GM18502 (cell line): ENCODE results near the gene ASPSCR1.
A peak's percentile ranks its signal among the peaks of the same experiment; 100 is the strongest.

Experiments used
- ATAC-seq: cut with Tn5 transposase; IDR thresholded peaks from one replicate; pipeline ENCODE4 v1.9.1; 2021; ENCODE audit warnings: mild to moderate bottlenecking; ENCODE audit not compliant: unreplicated experiment, poor library complexity

Gene ASPSCR1

DNA sequence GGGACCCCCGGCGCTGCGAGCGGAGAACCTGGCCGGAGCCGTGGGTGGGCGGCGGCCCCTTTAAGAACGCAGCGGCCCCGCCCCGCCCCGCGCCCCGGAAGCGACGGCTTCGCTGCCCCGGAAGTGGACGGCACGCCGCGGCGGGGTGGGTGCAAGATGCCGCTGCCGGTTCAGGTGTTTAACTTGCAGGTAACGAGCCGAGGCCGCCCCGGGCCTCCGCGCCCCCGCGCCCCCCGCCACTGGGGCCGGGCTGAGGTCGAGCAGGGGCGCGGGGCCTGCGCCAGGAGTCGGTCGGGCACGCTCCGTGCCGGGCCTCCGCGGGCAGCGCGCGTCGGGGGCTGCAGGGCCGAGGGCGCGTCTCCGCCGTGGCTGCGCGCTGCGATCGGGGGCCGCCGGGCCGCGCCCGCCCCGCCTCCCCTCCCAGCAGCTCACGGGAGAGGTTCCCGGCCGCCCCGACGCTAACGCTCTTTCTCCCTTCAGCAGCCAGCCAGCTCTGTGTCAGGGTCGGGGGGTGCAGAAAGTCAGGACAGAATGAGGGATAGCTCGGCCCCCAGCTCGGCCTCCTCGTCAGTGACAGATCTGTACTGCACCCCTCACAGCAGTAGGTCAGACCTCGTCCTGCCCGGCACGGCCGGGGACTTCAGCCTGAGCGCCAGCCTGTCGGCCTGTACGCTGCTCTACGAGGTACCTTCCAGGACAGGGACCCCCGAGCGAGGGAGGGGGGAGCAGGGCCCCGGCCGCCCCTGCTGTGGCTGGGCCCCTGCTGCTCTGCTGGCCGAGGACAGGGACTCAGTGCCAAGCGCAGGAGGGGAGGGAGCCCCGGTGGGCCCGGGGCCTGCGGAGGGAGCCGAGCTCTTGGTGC, 74.6 kb downstream of the ASPSCR1 start, which contains the start of the genes GPS1 and RFNG:
Gene GPS1 (plus strand): TSS at position 123 of the 862 bp plus-strand sequence. CDS start 34 bp downstream, at position 157.
Gene RFNG (minus strand): TSS at position 36 of the 862 bp plus-strand sequence. CDS start 45 bp downstream, outside the sequence.
- ATAC-seq, result peak; percentile 66

DNA sequence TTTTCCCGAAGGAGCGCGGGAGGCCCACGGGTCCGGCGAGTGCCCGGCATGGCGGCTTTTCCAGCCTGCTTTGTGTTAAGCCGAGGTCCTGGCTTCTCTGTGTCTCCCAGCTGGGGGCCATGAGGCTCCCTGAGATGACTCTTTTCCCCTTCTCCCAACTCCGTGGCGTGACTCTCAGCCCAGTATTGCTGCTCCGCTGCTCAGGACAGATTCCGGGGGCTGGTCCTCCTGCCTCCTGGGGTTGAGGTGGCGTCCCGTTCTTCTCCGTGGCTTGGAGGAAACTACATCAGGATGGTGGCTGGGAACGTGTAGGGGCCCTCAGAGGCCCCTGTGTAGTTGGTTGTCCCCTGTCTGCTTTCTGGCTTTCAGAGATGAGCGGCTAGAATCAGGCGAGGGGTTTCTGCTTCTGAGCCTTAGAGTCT, 75.2 kb downstream of the ASPSCR1 start:
- no peak for ATAC-seq

DNA sequence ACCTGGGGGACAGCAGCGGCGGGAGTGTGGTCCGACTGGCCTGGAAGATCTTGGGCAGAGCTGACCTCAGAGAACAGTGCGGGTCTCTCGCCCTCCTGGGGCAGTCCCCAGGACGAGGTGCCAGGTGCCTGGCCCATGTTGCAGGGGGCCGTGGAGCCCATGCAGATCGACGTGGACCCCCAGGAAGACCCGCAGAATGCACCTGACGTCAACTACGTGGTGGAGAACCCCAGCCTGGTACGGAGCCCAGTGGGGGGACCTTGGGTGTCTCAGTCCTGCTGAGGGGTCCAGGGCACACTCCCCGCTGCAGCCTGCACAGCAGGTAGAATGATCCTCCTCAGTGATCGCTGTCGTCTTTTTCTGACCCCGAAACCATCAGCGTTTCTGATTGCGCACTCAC, 75.7 kb downstream of the ASPSCR1 start:
- ATAC-seq, result no peak

DNA sequence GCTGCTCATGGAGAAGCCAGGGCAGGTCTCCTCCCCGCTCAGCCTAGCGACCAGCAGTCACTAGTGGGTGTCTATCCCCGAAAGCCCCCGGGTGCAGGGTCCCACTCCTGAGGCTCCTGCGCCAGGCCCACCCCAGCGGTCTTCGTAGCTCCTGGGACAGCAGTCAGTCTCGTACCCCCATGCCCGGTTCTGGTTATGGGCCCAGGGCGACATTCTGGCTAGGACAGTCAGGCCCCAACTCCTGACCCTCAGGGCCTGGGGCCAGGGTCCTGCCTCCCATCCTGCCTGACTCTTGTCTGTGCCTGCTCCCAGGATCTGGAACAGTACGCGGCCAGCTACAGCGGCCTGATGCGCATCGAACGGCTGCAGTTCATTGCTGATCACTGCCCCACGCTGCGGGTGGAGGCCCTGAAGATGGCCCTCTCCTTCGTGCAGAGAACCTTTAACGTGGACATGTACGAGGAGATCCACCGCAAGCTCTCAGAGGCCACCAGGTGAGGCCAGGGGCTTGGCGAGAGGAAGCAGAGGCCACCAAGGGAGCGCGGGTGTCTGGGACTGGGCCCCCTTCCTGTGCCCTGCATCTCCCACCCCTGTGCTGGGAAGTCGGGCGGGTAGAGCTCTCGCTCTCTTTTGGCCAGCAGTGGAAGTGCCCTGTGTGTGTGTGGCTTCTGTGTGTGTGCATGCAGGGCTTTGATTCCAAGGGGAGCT, 76.3 kb downstream of the ASPSCR1 start:
- no peak for ATAC-seq

DNA sequence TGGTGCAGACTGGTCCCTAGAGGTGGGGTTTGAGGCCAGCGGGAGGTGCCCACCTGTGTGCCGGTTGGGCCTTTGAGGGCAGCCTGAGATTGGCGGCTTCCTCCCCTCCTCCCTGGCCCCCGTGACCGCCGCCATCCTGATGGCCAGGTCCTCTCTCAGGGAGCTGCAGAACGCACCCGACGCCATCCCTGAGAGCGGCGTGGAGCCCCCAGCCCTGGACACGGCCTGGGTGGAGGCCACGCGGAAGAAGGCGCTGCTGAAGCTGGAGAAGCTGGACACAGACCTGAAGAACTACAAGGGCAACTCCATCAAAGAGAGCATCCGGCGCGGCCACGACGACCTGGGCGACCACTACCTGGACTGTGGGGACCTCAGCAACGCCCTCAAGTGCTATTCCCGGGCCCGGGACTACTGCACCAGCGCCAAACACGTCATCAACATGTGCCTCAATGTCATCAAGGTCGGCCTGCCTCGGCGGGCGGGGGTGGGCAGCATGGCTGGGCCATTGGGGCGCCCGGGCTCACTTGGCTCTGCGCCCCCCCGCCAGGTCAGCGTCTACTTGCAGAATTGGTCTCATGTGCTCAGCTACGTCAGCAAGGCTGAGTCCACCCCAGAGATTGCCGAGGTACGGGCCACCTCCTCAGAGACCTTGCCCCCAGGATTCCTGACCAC, 77.1 kb downstream of the ASPSCR1 start:
- no peak for ATAC-seq

DNA sequence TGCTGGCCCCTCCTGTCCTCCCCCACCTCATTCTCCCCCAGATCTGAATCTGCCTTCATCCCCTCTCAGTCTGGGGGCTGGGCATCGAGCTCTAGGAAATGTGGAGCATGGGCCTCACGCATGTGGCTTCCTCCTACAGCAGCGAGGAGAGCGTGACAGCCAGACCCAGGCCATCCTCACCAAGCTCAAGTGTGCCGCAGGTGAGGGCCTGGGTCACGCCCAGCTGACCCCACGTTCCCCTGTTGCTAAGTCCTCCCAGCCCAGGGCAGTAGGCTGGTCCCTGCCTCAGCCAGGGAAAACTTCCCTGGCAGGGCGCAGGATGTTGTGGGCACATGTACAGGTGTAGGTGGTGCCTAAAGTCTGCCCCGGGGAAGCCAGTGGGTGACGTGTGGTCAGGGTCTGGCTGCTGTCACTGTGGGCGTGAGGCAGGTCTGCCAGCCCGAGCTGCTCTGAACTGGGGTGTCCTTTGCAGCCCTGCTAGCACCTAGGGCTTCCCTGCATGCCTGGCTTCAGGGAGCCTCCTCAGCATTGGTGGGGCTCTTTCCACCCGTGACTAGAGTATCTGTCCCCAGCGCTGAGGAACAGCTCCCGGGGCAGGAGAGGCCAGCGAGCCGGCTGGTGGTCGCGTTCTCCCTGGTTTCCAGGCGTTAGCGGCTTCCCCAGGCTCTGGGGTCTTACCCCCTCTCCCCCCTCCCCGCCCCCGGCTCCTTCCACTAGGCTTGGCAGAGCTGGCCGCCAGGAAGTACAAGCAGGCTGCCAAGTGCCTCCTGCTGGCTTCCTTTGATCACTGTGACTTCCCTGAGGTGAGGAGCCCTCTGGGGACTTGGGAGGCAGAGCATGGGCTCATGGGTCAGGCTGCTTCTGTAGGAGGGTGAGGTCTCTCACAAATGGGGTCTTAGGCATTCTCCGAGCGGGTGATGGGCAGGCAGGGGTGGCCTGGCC, 77.9 kb downstream of the ASPSCR1 start:
- ATAC-seq, result no peak

DNA sequence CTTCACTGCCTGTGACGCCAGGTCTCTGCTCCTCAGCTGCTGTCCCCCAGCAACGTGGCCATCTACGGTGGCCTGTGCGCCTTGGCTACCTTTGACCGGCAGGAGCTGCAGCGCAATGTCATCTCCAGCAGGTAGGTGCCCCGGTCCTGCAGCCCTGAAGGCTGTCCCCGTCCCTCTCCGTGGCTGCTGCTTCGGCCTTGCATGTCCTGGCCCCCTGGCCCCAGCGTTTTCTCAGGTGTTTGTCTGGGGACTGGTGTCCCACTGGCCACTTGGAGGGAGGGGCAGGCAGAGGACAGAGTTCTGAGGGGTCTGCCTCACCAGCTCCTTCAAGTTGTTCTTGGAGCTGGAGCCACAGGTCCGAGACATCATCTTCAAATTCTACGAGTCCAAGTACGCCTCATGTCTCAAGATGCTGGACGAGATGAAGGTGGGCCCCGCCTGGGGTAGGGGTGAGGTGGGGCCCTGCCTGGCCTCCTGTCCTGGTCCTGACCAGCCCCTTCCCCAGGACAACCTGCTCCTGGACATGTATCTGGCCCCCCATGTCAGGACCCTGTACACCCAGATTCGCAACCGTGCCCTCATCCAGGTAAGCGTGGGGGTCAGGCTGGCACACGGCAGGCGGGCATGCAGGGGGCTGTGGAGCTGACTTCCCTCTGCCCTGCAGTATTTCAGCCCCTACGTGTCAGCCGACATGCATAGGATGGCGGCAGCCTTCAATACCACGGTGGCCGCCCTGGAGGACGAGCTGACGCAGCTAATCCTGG, 78.7 kb downstream of the ASPSCR1 start:
- ATAC-seq, result no peak

DNA sequence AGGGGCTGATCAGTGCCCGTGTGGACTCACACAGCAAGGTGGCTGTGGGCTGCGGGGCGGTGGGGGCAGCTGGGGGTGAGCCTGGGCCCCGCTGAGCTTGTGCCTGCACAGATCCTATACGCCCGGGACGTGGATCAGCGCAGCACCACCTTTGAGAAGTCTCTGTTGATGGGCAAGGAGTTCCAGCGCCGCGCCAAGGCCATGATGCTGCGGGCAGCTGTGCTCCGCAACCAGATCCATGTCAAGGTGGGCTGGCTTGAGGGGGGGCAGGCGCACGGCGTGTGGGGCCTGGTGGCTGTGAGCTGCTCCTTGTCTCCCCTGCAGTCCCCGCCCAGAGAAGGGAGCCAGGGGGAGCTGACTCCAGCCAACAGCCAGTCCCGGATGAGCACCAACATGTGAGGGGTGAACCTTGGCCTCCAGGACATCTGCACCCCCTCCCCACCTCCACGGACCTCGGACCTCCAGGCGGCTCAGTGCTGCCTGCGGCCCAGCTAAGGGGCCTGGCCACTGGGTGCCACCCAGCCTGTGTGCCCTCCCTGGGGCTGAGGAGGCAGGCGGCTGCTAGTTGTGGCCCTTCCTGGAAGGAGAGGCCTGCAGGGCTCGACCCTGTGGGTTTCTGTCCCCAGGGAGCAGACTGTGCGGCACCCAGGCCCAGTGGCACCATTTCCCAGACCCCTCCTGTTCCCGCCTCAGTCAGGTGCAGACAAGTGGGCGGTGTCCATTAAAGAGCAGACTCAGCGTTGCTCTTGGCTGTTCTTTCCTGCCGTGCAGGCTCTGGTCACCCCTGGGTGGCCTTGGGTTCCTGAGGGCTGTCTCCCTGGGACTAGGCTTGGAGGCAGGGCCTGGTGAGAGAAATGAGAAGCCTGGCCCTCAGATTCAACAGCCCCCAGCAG, 79.5 kb downstream of the ASPSCR1 start:
- no peak for ATAC-seq

DNA sequence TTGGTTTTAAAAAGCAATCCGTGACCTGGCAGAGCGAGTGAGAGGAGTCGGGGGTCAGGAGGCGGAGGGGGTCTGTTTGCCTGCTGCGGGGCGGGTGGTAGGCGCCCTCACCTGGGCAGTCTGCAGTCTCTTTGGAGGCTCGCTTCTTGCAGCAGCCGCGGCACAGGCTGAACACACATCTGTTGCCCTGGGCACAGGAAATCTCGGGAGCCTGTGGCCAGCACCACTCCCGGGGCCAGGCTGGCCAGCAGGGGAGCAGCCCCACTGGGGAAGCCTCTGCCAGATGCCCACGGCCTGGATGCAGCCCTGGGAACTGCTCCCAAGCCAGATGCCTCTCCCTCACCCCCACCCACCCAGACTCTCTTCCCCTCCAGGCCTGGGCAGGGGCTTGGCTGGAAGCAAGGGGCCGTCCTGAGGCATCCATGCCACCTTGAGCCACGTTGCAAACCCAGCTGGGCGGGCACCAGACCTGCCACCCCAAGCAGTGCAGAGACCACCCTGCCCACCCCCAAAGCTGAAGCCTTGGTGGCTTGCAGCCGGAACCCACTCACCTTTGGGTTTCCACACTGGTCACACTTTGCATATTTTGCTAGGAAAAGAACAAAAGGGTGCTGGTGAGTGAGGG, 80.9 kb downstream of the ASPSCR1 start:
- no peak for ATAC-seq

DNA sequence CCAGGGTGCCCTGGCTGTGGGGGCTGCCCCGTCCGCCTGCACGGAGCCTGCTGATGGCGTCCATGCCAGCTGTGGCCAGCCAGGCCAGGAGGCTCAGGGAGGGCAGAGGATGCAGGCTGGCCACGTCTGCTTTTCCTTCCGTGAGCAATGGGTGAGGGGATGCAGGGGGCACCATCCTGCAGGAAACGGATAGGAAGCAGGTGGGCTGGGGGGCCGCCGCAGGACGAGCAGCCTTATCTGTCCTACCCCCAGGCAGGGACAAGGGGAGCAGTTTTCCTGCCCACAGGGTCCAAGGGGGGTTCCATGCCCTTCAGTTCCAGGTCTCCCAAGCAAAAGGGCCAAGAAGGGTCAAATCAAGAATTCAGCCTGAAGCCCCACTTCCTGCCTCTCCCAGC, 81.4 kb downstream of the ASPSCR1 start:
- ATAC-seq, result no peak

DNA sequence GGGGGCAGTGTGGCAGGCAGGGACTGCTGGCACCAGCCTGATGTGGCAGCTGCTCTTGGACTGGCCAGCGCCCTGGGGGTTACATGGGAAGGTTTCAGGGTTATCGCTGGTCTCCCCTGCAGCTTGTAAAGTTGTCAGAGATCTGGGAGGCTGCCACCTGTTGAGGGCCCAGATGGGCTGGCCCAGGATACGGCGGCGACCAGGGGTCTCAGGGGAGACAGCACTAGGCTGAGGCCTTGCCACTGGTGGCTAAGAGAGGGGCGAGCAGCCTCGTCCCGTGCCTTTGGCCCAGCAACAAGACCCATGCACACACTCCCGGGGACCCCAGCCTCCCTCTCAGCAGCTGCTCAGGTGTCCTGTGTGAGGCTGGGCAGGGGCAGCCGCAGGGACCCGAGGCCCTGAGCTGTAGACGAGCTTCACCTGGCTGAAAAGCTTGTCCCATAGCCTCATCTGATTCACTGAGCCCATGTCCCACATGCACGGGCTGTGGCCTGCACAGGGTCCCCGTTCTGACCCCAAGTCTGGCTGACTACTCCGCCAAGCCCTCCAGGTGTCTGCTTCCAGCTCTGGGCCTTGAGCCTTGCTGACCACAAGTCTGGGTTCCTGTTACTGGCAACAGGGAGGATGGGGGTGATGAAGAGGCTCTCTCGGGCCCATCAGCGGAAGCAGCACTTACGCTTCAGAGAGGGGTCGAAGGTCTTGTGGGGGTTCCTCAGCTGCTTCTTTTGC, 82.0 kb downstream of the ASPSCR1 start:
- ATAC-seq, result no peak

DNA sequence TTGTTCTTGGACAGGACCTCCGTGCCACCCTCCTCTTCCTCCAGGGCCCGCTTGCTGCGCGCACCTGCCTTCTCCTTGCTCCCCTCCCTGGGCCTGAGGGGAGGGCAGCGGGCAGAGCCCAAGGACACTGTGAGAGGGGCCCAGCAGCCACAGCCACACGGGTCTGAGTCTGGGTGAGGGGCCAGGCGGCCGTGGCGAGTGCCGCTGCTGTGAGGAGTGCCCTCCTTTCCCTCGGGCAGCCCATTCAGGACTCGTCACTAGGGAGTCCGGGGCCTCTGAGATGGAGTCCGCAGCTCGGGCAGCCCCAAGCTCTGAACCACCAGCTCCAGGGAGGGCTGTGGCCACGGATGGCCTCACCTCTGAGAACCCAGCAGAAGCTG, 82.6 kb downstream of the ASPSCR1 start:
- no peak for ATAC-seq

DNA sequence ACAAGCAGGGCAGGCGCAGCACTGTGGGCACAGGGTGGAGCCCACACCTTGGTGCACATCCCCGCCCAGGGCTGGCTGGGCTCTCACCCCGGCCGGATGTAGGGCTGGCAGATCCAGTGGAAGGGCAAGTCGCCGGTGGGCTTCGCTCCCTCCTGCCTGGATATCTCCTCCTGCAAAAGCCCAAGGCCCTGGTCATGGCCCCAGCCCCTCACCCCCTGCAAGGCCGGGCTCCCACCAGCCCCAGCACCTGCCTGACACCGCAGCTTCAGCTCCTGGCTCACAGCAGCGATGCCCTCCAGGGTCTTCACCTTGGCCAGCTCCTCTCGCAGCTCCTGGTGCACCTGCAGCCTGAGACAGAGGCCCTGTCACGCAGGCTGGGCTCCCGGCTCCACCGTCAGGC, 83.2 kb downstream of the ASPSCR1 start:
- ATAC-seq, result no peak

DNA sequence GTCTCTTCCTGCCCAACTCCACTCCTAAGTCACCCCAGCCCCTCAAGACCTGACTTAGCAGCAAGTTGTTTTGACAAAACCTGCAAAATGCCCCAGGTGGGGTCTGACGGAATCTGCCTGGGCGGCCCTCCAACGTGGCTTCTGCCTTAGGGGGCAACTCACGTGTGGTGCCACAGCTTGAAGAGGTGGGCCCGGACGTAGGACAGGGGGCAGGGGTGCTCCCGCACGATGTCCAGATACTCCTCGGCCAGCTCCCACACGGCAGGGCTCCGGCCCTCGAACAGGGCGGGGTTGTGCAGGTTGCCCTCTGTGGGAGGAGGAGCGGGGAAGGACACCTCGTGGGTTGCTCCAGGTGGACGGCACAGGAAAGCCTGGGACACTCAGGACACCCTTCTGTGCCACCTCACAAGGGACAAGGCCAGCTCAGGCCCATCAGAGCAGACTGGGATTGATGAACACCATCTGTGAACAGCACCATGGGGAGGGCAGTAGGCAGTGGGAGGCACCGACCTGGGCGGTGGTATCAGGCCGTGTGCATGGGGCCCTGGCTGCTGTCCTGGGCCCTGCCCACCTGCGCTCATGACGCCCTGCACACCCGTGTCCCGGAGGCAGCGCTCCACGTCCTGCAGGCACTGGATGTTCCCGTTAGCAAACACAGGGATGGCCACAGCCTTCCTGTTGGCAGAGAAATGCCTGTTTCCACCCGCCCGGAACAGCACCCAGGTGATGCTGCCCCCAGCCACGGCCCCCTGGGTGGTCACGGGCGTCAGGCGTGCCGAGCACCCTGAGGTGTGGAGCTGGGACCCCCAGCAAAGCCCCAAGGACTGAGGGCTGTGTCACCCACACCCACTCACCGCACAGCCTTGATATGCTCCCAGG, 83.9 kb downstream of the ASPSCR1 start:
- ATAC-seq, result no peak

DNA sequence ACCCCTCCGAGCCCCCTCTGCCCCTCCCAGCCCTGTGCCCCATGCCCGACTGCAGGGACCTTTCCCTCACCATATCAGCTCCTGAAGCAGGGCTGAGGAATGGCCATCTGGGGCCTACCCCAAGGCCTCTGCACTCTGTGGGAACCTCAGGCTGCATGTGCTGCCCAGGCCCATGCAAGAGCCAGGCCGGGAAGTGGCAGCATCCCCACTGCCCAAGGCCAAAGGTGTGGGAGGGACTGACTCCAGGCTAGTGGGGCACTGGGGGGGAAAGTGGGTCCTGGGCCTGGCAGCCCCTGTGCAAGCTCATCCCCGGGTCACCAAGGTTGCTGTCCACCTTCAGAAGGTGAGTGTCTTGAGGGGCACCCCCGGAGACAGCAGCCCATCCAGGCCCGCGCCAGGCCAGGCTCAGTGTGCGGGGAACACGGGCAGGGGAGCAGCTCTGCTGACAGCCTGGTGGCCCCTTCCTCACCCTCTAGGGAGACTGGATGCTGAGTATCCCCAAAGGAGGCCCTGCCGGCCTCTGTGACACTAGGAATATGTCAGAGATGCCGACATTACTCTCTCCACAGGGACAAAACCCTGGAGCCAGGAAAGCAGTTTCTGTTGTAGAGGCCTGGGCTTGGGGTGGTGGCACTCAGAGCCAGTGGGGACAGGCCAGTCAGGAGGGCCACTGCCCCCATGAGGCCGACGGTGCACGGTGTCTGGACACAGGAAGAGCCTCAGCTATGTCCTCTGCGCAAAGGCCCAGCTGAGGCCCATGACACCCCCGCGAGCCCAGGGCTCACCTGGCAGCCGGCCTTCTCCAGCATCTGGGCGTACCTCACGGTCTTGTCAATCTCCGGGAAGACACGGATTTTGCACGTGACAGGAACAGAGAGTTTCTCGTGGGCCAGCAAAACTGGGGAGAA, 84.9 kb downstream of the ASPSCR1 start:
- no peak for ATAC-seq
